BJ (cell line): ENCODE results near the gene TOX3. TPM values are rescaled to one million over a fixed set of nuclear protein-coding genes. Genes with fewer than 3 reads are reported as not detected.

Experiments
- CTCF ChIA-PET: fragments of 350-600 bp; formaldehyde crosslinking; extraction: SDS; loops from one replicate; lab custom pipeline; 2021; ENCODE audit warnings: antibody characterized with exemption, inconsistent platforms; lab: Yijun Ruan, JAX
- POLR2A ChIA-PET: fragments of 300-600 bp; sonication (Branson Sonifier 250); formaldehyde crosslinking; extraction: SDS; loops from one replicate; lab custom pipeline; 2021; ENCODE audit warnings: antibody characterized with exemption; lab: Charles Lee
- DNase-seq: peaks from one replicate; pipeline ENCODE4 v3.0.0-alpha.2; 2011; ENCODE audit warnings: low read depth
- H3K27me3 ChIP-seq: 2 replicates; pipeline ENCODE4 v1.6.0; 2011; ENCODE audit warnings: low read length; ENCODE audit not compliant: control insufficient read depth, insufficient read depth
- H3K36me3 ChIP-seq: 2 replicates; pipeline ENCODE4 v1.5.1; 2011; ENCODE audit warnings: low read length; ENCODE audit not compliant: control insufficient read depth, insufficient read depth
- H3K4me3 ChIP-seq: 2 replicates; pipeline ENCODE4 v1.5.1; 2011; ENCODE audit warnings: low read depth, mild to moderate bottlenecking, control low read depth, low read length
- polyA plus RNA-seq: library from polyadenylated mRNA; depleted of rRNA; stranded (reverse); fragments of >200 nt; gene quantifications from 2 replicates; pipeline ENCODE4 v1.2.3, GENCODE V29; 2011
- TF ChIP-seq, protein P1 (sequence below): IDR thresholded peaks from 2 replicates; pipeline ENCODE4 v1.5.1; 2011; ENCODE audit warnings: low read depth, mild to moderate bottlenecking, control low read depth, inconsistent platforms, low read length, moderate library complexity; ENCODE audit not compliant: insufficient read depth

Gene TOX3
- polyA plus RNA-seq, 1 experiment, result not detected

DNA sequence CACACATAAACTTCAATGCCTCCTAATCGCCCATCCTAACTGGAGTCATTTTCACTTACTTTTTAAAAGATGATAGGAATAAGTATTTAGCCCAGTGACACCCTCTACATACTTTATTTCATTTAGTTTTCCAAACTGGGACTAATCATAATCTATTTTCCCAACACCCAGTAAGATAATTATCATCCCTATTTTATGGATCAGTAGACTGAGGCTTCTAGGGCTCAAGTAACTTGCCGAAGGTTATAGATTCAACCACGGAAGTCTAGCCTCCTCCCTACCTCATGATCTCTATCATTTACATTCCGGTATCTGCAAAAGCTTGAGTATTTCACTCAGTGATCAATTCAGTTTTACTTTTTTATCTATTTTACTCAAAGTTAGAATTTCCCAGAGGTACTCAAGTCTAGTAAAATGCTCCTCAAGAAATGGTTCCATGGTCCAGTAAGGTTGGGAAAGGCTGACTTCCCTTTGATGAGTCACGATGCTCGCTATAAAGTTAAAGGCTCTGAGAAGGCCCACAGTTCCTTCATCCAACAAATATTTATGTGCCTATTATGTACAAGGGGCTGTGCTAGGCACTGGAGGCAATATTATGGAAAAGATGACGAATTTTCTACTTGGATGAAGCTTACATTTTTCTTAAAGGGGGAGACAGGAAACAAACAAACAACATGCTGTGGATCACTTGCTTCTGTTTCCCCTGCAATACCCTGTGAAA lies 75.1 kb downstream of the TOX3 start:
- POLR2A ChIA-PET, result no interaction called here
- TF ChIP-seq, protein P1, sequence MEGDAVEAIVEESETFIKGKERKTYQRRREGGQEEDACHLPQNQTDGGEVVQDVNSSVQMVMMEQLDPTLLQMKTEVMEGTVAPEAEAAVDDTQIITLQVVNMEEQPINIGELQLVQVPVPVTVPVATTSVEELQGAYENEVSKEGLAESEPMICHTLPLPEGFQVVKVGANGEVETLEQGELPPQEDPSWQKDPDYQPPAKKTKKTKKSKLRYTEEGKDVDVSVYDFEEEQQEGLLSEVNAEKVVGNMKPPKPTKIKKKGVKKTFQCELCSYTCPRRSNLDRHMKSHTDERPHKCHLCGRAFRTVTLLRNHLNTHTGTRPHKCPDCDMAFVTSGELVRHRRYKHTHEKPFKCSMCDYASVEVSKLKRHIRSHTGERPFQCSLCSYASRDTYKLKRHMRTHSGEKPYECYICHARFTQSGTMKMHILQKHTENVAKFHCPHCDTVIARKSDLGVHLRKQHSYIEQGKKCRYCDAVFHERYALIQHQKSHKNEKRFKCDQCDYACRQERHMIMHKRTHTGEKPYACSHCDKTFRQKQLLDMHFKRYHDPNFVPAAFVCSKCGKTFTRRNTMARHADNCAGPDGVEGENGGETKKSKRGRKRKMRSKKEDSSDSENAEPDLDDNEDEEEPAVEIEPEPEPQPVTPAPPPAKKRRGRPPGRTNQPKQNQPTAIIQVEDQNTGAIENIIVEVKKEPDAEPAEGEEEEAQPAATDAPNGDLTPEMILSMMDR, result no peak
- H3K27me3 ChIP-seq, result no peaks in the 10 kb centered on the region
- no peak overlapping the region for H3K4me3 ChIP-seq
- no peak for DNase-seq
- CTCF ChIA-PET, result no interaction called here
- H3K36me3 ChIP-seq, result no peaks in the 10 kb centered on the region

DNA sequence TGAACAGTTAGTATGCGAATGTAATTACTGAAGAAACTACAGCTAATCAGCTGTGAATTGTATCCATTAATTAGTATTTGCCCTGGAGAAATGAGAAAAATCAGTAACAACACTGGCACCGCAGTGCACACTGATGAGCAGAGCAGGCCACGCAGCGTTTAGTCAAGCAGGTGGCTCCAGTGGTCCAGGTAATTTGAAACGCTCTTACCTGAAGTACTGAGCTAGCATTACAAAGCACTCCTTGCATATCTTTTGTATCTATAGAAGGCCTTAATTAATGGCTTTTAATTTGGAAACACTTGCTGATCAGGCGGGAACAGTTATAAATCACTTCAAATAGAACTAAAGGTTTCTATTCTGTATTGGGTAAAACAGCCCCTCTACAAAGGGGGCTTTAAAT lies 76.4 kb downstream of the TOX3 start:
- H3K36me3 ChIP-seq, result no peaks in the 10 kb centered on the region

DNA sequence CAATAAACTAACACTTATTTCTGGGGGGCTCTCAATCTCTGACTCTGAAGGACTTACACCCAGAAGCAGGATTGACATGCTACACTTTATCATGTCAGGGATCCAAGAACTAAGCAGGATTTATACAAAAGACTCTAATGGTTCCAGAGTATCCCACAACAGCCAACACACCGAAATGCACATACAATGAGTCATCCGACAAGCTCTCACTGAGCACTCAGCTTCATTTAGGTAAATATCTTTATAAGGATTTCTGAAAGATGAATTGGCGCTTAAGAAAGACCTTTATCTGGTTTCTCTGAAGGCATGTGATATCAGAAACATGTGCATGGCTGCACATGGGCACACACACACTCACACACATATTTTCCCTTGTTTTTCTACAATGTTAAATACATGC lies 77.2 kb downstream of the TOX3 start:
- no peak for DNase-seq
- TF ChIP-seq, protein P1, result no peak
- Histone ChIP-seq H3K27me3 (no peaks in the 10 kb centered on the region), H3K36me3 (no peaks in the 10 kb centered on the region), H3K4me3 (no peak overlapping the region)
- ChIA-PET POLR2A (no interaction called here), CTCF (interaction anchor here (1.2 kb wide), 1 partner anchor 26 kb away, joined by 3 read pairs; no protein-coding TSS in a partner anchor)

More for the DNA sequence above, 76.4 kb downstream of the TOX3 start:
- no peak for DNase-seq
- ChIA-PET POLR2A (no interaction called here), CTCF (no interaction called here)
- TF ChIP-seq, protein P1, result no peak
- Histone ChIP-seq H3K4me3 (no peak overlapping the region), H3K27me3 (no peaks in the 10 kb centered on the region)

DNA sequence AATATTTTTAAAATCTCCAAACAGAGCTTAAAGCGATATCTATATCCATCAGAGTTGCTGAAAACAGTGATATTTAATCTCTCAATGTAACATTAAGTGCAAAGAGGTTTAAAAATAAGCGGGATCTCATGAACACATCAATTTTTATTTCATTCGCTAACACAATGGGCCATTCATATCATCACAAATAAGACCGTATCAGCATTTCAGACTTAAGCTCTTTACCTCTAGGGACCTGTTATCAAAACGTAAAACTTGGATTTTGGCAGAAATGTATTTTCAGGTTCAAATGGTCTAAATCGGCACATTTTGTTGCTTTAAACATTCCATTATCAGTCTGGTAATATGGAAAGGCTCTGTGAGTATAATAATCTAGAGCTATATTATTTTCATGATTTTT lies 77.9 kb downstream of the TOX3 start:
- DNase-seq, result no peak
- ChIA-PET POLR2A (no interaction called here), CTCF (interaction anchor here (1.2 kb wide), 1 partner anchor 25 kb away, joined by 3 read pairs; no protein-coding TSS in a partner anchor)
- TF ChIP-seq, protein P1, result no peak
- no peaks in the 10 kb centered on the region for H3K36me3 ChIP-seq
- H3K27me3 ChIP-seq, result no peaks in the 10 kb centered on the region
- no peak overlapping the region for H3K4me3 ChIP-seq

DNA sequence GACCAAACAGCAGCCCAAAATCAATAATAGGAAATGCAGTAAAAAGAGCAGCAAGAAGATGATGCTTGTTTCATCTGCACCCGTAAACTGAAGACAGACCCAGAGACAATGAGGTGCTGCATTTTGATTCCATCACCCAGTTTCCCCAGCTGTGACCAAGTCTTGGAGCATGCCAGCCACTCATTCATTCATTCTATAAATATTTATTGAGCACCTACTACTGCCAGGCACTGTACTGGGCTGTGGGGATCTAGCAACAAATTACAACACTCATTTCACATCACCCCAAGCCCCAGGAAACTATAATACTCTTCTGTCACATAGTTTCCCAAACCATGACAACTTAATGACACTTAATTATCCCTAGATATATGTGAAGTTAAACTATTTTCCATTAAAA lies 79.2 kb downstream of the TOX3 start:
- H3K36me3 ChIP-seq, result no peaks in the 10 kb centered on the region
- ChIA-PET POLR2A (no interaction called here), CTCF (no interaction called here)
- DNase-seq, result no peak
- H3K27me3 ChIP-seq, result no peaks in the 10 kb centered on the region
- H3K4me3 ChIP-seq, result no peak overlapping the region
- TF ChIP-seq, protein P1, result no peak
